Caco-2 (cell line): Measurements from ENCODE around the gene LARP1. TPM values are rescaled to one million over a fixed set of nuclear protein-coding genes. Genes with fewer than 3 reads are reported as not detected.
A peak's percentile ranks its signal among the peaks of the same experiment; 100 is the strongest.

Experiments used
- BruUV-seq: library from RNA; stranded (reverse); fragments of 400-500 nt; replicated peaks from 2 replicates; lab custom pipeline; 2021; lab: Mats Ljungman, UMichigan
- CTCF ChIA-PET: fragments of 300-600 bp; sonication (Branson Sonifier 250); formaldehyde crosslinking; loops from one replicate; lab custom pipeline; 2022; ENCODE audit warnings: antibody characterized with exemption; lab: Charles Lee
- POLR2A ChIA-PET: fragments of 300-600 bp; sonication (Branson Sonifier 250); formaldehyde crosslinking; loops from one replicate; lab custom pipeline; 2022; ENCODE audit warnings: antibody characterized with exemption; lab: Charles Lee
- DNase-seq, 2 experiments: peaks; one replicate each; pipeline versions ENCODE4 v3.0.0 to v3.0.0-alpha.2; 2020 to 2022
- H3K27me3 ChIP-seq: replicated peaks from 2 replicates; pipeline ENCODE4 v1.6.0; 2011; ENCODE audit warnings: low read length; ENCODE audit not compliant: control insufficient read depth, insufficient read depth
- H3K36me3 ChIP-seq: 2 replicates; pipeline ENCODE4 v1.5.1; 2011; ENCODE audit warnings: low read length; ENCODE audit not compliant: control insufficient read depth, insufficient read depth
- H3K4me1 ChIP-seq: fragments of 250-450 bp; sonication (Bioruptor Pico); 2 replicates; pipeline ENCODE4 v1.5.1; 2020; ENCODE audit warnings: mild to moderate bottlenecking
- H3K4me3 ChIP-seq: 2 replicates; pipeline ENCODE4 v1.5.1; 2011; ENCODE audit warnings: low read depth, mild to moderate bottlenecking, control low read depth, low read length
- H3K9me3 ChIP-seq: fragments of 250-450 bp; sonication (Bioruptor Pico); 2 replicates; pipeline ENCODE4 v1.5.1; 2020; ENCODE audit warnings: mild to moderate bottlenecking, moderate library complexity
- H3K27ac Mint-ChIP-seq: one replicate; pipeline ENCODE4 v1.8.0; 2022; ENCODE audit warnings: mixed read lengths; ENCODE audit not compliant: unreplicated experiment
- H3K27me3 Mint-ChIP-seq: one replicate; pipeline ENCODE4 v1.8.0; 2022; ENCODE audit warnings: mixed read lengths; ENCODE audit not compliant: insufficient read depth, unreplicated experiment
- H3K36me3 Mint-ChIP-seq: one replicate; pipeline ENCODE4 v1.8.0; 2022; ENCODE audit warnings: mild to moderate bottlenecking, mixed read lengths; ENCODE audit not compliant: insufficient read depth, unreplicated experiment
- H3K4me1 Mint-ChIP-seq: one replicate; pipeline ENCODE4 v1.8.0; 2022; ENCODE audit warnings: low read depth, mixed read lengths; ENCODE audit not compliant: unreplicated experiment
- H3K4me3 Mint-ChIP-seq: one replicate; pipeline ENCODE4 v1.8.0; 2022; ENCODE audit warnings: mild to moderate bottlenecking, moderate library complexity, mixed read lengths; ENCODE audit not compliant: unreplicated experiment
- H3K9me3 Mint-ChIP-seq: one replicate; pipeline ENCODE4 v1.8.0; 2022; ENCODE audit warnings: mixed read lengths; ENCODE audit not compliant: unreplicated experiment
- intact Hi-C: fragments of 100-400 bp; cut with micrococcal nuclease; formaldehyde crosslinking; loops from one replicate; pipeline ENCODE4 v1.10.0; 2022; ENCODE audit not compliant: unreplicated experiment
- total RNA-seq: library from RNA; stranded (reverse); gene quantifications from 2 replicates; pipeline ENCODE4 v1.2.3, GENCODE V29; 2022
- TF ChIP-seq, protein P1 (sequence below), 2 experiments: fragments of 200-600 bp in 1 of 2; IDR thresholded peaks; 1 replicate in 1 of 2; 2 replicates in 1 of 2; pipeline versions ENCODE4 v1.5.1 to v1.8.0; 2011 to 2022; ENCODE audit warnings: antibody characterized with exemption in 1 of 2, control low read depth in 1 of 2, inconsistent platforms in 1 of 2, low read depth in 1 of 2, low read length in 1 of 2, mild to moderate bottlenecking in 1 of 2, moderate library complexity in 1 of 2; ENCODE audit not compliant: insufficient read depth in 1 of 2, severe bottlenecking in 1 of 2, unreplicated experiment in 1 of 2

LARP1 gene
- total RNA-seq, 1 experiment from 2014 or later, result 372 TPM

DNA sequence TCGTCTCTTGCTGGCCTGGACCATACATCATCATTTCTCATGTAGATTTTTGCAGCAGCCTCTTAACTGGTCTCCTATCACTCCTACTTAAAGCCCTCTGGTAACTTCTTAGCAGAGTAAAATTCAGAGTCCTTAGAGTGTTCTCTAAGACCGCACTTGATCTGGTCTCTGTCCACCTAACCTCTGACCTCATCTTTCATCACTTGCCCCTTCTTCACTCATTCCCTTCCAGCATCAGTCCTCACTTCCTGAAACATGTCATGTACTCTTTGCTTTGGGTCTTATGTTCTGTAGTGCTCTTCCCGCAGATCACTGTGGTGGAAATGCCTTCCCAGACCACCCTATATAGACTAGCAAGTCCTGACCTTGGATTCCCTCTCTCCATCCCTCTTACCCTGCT, 9.8 kb downstream of the LARP1 start:
- DNase-seq, result no peak
- Mint-ChIP-seq H3K27ac (peak overlapping the region; percentile 2), H3K4me1 (peaks cover 34% of the 10 kb centered on the region), H3K27me3 (no peaks in the 10 kb centered on the region), H3K9me3 (no peaks in the 10 kb centered on the region), H3K4me3 (no peak overlapping the region), H3K36me3 (peaks cover 32% of the 10 kb centered on the region)
- Histone ChIP-seq H3K9me3 (no peaks in the 10 kb centered on the region), H3K36me3 (no peaks in the 10 kb centered on the region; the same call in 1 of the 2 replicates), H3K4me3 (no peak overlapping the region), H3K27me3 (no peaks in the 10 kb centered on the region), H3K4me1 (peaks cover 19% of the 10 kb centered on the region; the same call in 1 of the 2 replicates)
- ChIA-PET CTCF (interaction anchor here (0.7 kb wide), 1 partner anchor 115 kb away, joined by 4 read pairs; no protein-coding TSS in a partner anchor), POLR2A (no interaction called here)
- BruUV-seq, result no TSS peak
- intact Hi-C loops, result no loop called here
- TF ChIP-seq, protein P1, sequence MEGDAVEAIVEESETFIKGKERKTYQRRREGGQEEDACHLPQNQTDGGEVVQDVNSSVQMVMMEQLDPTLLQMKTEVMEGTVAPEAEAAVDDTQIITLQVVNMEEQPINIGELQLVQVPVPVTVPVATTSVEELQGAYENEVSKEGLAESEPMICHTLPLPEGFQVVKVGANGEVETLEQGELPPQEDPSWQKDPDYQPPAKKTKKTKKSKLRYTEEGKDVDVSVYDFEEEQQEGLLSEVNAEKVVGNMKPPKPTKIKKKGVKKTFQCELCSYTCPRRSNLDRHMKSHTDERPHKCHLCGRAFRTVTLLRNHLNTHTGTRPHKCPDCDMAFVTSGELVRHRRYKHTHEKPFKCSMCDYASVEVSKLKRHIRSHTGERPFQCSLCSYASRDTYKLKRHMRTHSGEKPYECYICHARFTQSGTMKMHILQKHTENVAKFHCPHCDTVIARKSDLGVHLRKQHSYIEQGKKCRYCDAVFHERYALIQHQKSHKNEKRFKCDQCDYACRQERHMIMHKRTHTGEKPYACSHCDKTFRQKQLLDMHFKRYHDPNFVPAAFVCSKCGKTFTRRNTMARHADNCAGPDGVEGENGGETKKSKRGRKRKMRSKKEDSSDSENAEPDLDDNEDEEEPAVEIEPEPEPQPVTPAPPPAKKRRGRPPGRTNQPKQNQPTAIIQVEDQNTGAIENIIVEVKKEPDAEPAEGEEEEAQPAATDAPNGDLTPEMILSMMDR (IDR thresholded peaks at IDR 0.05; ENCODE audit: insufficient read depth in 1 of 2, low read depth in 1 of 2, low read length in 1 of 2, severe bottlenecking in 1 of 2, unreplicated experiment in 1 of 2), result no peak

DNA sequence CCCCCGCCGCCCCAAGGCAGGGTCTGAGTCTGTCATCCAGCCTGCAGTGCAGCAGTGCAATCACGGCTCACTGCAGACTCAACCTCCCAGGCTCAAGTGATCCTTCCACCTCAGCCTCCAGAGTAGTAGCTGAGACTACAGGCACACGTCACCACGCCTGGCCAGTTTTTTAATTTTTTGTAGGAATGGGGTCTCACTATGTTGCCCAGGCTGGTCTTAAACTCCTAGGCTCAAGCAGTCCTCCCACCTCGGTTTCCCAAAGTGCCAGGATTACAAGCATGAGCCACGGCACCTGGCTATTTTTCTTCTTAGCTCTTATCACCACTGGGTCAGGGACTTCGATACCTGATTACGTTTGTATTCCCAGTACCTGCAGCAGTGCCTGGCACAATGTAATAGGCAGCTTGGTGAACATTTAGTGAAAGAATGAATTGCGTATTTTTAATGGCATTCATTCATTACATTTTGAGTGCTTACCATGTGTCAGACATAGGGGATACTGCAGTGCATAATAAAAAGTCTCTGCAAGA, 10.3 kb downstream of the LARP1 start:
- Mint-ChIP-seq H3K9me3 (no peaks in the 10 kb centered on the region), H3K36me3 (peaks cover 35% of the 10 kb centered on the region), H3K4me1 (peaks cover 35% of the 10 kb centered on the region), H3K4me3 (no peak overlapping the region), H3K27me3 (no peaks in the 10 kb centered on the region), H3K27ac (peak overlapping the region; percentile 2)
- no TSS peak for BruUV-seq
- Histone ChIP-seq H3K4me3 (no peak overlapping the region), H3K36me3 (no peaks in the 10 kb centered on the region; the same call in 1 of the 2 replicates), H3K4me1 (peaks cover 18% of the 10 kb centered on the region; the same call in 1 of the 2 replicates), H3K9me3 (no peaks in the 10 kb centered on the region), H3K27me3 (no peaks in the 10 kb centered on the region)
- DNase-seq, result no peak
- CTCF ChIA-PET, result no interaction called here
- POLR2A ChIA-PET, result no interaction called here
- TF ChIP-seq, protein P1 (IDR thresholded peaks at IDR 0.05; ENCODE audit: insufficient read depth in 1 of 2, low read depth in 1 of 2, low read length in 1 of 2, severe bottlenecking in 1 of 2, unreplicated experiment in 1 of 2), result no peak
- intact Hi-C loops, result no loop called here

DNA sequence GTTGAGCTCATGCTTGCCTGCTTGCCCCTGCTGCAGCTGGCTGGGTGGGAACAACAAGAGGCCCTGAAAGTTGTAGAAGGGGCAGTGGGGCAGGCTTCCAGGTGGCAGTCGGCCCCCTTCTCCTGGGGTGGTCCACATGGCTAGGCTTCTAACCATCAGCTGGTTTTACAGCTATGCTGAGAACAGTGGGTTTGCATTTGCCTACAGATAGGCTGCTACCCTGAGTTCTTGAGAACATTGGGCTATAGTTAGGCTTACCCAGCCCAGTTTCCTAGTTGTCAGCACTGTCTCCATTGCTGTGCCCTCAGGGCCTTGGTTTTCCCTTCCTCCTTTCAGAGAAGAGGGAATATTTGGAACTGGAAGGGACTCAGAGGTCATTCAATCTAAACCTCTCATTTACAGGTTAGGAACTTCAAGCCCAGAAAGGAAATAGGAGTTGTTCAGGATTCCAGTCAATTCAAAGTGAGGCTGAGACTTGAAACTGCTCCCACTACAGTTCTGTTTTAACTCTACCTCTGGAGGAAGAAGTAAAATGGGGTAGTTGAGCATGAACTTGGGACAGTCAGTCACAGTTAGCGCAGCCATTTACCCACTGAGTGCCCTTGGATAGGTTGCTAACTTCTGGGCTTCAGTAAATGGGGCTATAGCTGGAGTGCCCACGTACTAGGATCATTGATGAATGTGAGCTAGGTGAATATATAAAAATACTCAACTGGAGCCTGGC, 11.5 kb downstream of the LARP1 start:
- CTCF ChIA-PET, result no interaction called here
- POLR2A ChIA-PET, result no interaction called here

More for the DNA sequence above, 11.5 kb downstream of the LARP1 start:
- Mint-ChIP-seq H3K9me3 (no peaks in the 10 kb centered on the region), H3K4me3 (no peak overlapping the region), H3K27ac (no peak overlapping the region), H3K4me1 (peaks cover 35% of the 10 kb centered on the region), H3K27me3 (no peaks in the 10 kb centered on the region), H3K36me3 (peaks cover 43% of the 10 kb centered on the region)
- DNase-seq, result no peak
- H3K9me3 ChIP-seq, result no peaks in the 10 kb centered on the region
- peaks cover 19% of the 10 kb centered on the region for H3K4me1 ChIP-seq
- intact Hi-C loops, result no loop called here
- no peaks in the 10 kb centered on the region for H3K27me3 ChIP-seq
- no peak overlapping the region for H3K4me3 ChIP-seq
- no TSS peak for BruUV-seq
- no peaks in the 10 kb centered on the region; the same call in 1 of the 2 replicates for H3K36me3 ChIP-seq
- TF ChIP-seq, protein P1 (IDR thresholded peaks at IDR 0.05; ENCODE audit: insufficient read depth in 1 of 2, low read depth in 1 of 2, low read length in 1 of 2, severe bottlenecking in 1 of 2, unreplicated experiment in 1 of 2), result no peak
